CD4-positive, alpha-beta T cell treated with Interferon gamma for 1 hour (primary cell): ENCODE data around the gene TECR.
A peak's percentile ranks its signal among the peaks of the same experiment; 100 is the strongest.
"Not testable (repeated sequence)": the region's sequence is repeated elsewhere in the genome, so short reads cannot be mapped to it uniquely, and the experiment has no call there.

Experiments
- DNase-seq: peaks from one replicate; pipeline ENCODE4 v3.0.0-alpha.2; 2020

The TECR gene

GRCh38 chr19:14562660-14563589, 33.5 kb downstream of the TECR start:
- DNase-seq = no peak

- no peak for DNase-seq
Measured at GRCh38 chr19:14563590-14563926, 34.2 kb downstream of the TECR start.

GRCh38 chr19:14563989-14564651, 34.7 kb downstream of the TECR start:
- DNase-seq = peak; percentile 49

- not testable (repeated sequence) for DNase-seq
Measured at GRCh38 chr19:14564652-14565297, 35.4 kb downstream of the TECR start.

GRCh38 chr19:14565298-14565679, 35.9 kb downstream of the TECR start:
- no peak for DNase-seq

- DNase-seq = no peak
Measured at GRCh38 chr19:14565765-14566711, 36.6 kb downstream of the TECR start.

GRCh38 chr19:14566712-14567077, 37.3 kb downstream of the TECR start:
- DNase-seq = no peak

- no peak for DNase-seq
Measured at GRCh38 chr19:14567079-14567478, 37.7 kb downstream of the TECR start.

GRCh38 chr19:14570864-14571527, 41.6 kb downstream of the TECR start:
- no peak for DNase-seq

GRCh38 chr19:14571695-14572490, 42.5 kb downstream of the TECR start, which contains the start of gene NDUFB7:
NDUFB7 (minus strand) TSS chr19:14572066; CDS start chr19:14572000, 66 bp downstream.
- peak; percentile 92 for DNase-seq

GRCh38 chr19:14575428-14575980, 46.1 kb downstream of the TECR start:
- no peak for DNase-seq

GRCh38 chr19:14576363-14576762, 47.0 kb downstream of the TECR start:
- no peak for DNase-seq

- no peak for DNase-seq
Measured at GRCh38 chr19:14577264-14577663, 47.9 kb downstream of the TECR start.

GRCh38 chr19:14577885-14578427, 48.6 kb downstream of the TECR start:
- peak; percentile 17 for DNase-seq

- no peak for DNase-seq
Measured at GRCh38 chr19:14580623-14581237, 51.3 kb downstream of the TECR start.

GRCh38 chr19:14582894-14583340, 53.5 kb downstream of the TECR start, which contains the start of gene CLEC17A:
CLEC17A (plus strand) TSS chr19:14583084; CDS start chr19:14583161, 77 bp downstream.
- DNase-seq = peak; percentile 74

- not testable (repeated sequence) for DNase-seq
Measured at GRCh38 chr19:14584372-14584771, 55.0 kb downstream of the TECR start.

- DNase-seq = peak; percentile 40
Measured at GRCh38 chr19:14585187-14585586, 55.8 kb downstream of the TECR start.

- not testable (repeated sequence) for DNase-seq
Measured at GRCh38 chr19:14589433-14589832, 60.0 kb downstream of the TECR start.

GRCh38 chr19:14595558-14595957, 66.2 kb downstream of the TECR start:
- DNase-seq = no peak
